Type B pancreatic cell (in vitro differentiated cells): ENCODE measurements around the gene GYPC. TPM values are rescaled to one million over a fixed set of nuclear protein-coding genes. Genes with fewer than 3 reads are reported as not detected.

Experiments
- DNase-seq: peaks from one replicate; pipeline ENCODE4 v3.0.0; 2021; ENCODE audit warnings: mixed read lengths; ENCODE audit not compliant: unreplicated experiment; ENCODE audit errors: extremely low spot score
- H3K27ac Mint-ChIP-seq: 2 replicates; pipeline ENCODE4 v1.8.0; 2021; ENCODE audit warnings: mild to moderate bottlenecking, mixed read lengths
- H3K27me3 Mint-ChIP-seq: 2 replicates; pipeline ENCODE4 v1.8.0; 2021; ENCODE audit warnings: mixed read lengths
- H3K36me3 Mint-ChIP-seq: 2 replicates; pipeline ENCODE4 v1.8.0; 2021; ENCODE audit warnings: mixed read lengths
- H3K4me1 Mint-ChIP-seq: one replicate; pipeline ENCODE4 v1.8.0; 2021; ENCODE audit warnings: mixed read lengths; ENCODE audit not compliant: unreplicated experiment
- H3K4me3 Mint-ChIP-seq: 2 replicates; pipeline ENCODE4 v1.8.0; 2021; ENCODE audit warnings: mild to moderate bottlenecking, mixed read lengths
- H3K9me3 Mint-ChIP-seq: 2 replicates; pipeline ENCODE4 v1.8.0; 2021; ENCODE audit warnings: mixed read lengths
- CTCF ChIP-seq: fragments of 200-600 bp; sonication (generic); conservative IDR thresholded peaks from 2 replicates; pipeline ENCODE4 v1.5.0; 2021; ENCODE audit warnings: antibody characterized with exemption, mild to moderate bottlenecking
- long read RNA-seq: library from polyadenylated mRNA; unstranded; transcript quantifications from one replicate; pipeline ENCODE4 v2.0.0, GENCODE V29; 2020
- total RNA-seq: library from RNA; stranded (reverse); gene quantifications from 2 replicates; pipeline ENCODE4 v1.2.1, GENCODE V29; 2021; ENCODE audit warnings: low replicate concordance

GYPC gene
- total RNA-seq, result 13.3 and 45.5 TPM in 2 replicates
- long read RNA-seq, partial matches to known transcripts, result 1 of 2 reads
- long read RNA-seq, other reads (novel, unspliced or antisense), result 1 of 2 reads

GRCh38 chr2:126655500-126656430, at the start of gene GYPC:
Gene GYPC, plus strand, starts transcription at chr2:126656158. Its CDS starts 106 bp downstream, at chr2:126656264.
- Mint-ChIP-seq H3K9me3 (no peaks in the 10 kb centered on the region), H3K4me1 (peaks cover 43% of the 10 kb centered on the region), H3K27ac (peak within 1 kb of the TSS; percentile 80), H3K36me3 (peaks cover under 1% of the 10 kb centered on the region), H3K4me3 (peak within 1 kb of the TSS; percentile 94), H3K27me3 (peaks cover 9% of the 10 kb centered on the region)
- peak; percentile 58 for DNase-seq
- TF ChIP-seq CTCF, result no peak

GRCh38 chr2:126614524-126615227, 41.3 kb upstream of the GYPC start:
- H3K9me3 Mint-ChIP-seq, result no peaks in the 10 kb centered on the region
- peaks cover under 1% of the 10 kb centered on the region for H3K27me3 Mint-ChIP-seq
- no peak for TF ChIP-seq CTCF
- no peaks in the 10 kb centered on the region for H3K4me1 Mint-ChIP-seq
- H3K36me3 Mint-ChIP-seq, result no peaks in the 10 kb centered on the region
- no peak overlapping the region for H3K27ac Mint-ChIP-seq
- H3K4me3 Mint-ChIP-seq, result no peak overlapping the region
- DNase-seq, result no peak

- H3K27ac Mint-ChIP-seq, result no peak overlapping the region
- H3K27me3 Mint-ChIP-seq, result peaks cover 3% of the 10 kb centered on the region
- TF ChIP-seq CTCF, result no peak
- no peaks in the 10 kb centered on the region for H3K4me1 Mint-ChIP-seq
- no peak overlapping the region for H3K4me3 Mint-ChIP-seq
- peaks cover 5% of the 10 kb centered on the region for H3K9me3 Mint-ChIP-seq
- H3K36me3 Mint-ChIP-seq, result no peaks in the 10 kb centered on the region
- DNase-seq, result no peak
These were observed 39.3 kb upstream of the GYPC start for GRCh38 chr2:126616606-126617069.

- Mint-ChIP-seq H3K4me3 (no peak overlapping the region), H3K27ac (no peak overlapping the region), H3K9me3 (peaks cover 5% of the 10 kb centered on the region), H3K4me1 (no peaks in the 10 kb centered on the region), H3K36me3 (no peaks in the 10 kb centered on the region), H3K27me3 (peaks cover 3% of the 10 kb centered on the region)
- DNase-seq, result no peak
- no peak for TF ChIP-seq CTCF
These were observed 35.7 kb upstream of the GYPC start for GRCh38 chr2:126620302-126620701.

- Mint-ChIP-seq H3K9me3 (peaks cover 5% of the 10 kb centered on the region), H3K27ac (no peak overlapping the region), H3K36me3 (no peaks in the 10 kb centered on the region), H3K27me3 (peaks cover 3% of the 10 kb centered on the region), H3K4me3 (no peak overlapping the region), H3K4me1 (no peaks in the 10 kb centered on the region)
- no peak for TF ChIP-seq CTCF
- no peak for DNase-seq
These were observed 33.0 kb upstream of the GYPC start for GRCh38 chr2:126623000-126623399.
